ENCODE results near the gene PPP4C.
"Not testable (repeated sequence)": the region's sequence is repeated elsewhere in the genome, so short reads cannot be mapped to it uniquely, and the experiment has no call there.

Gene PPP4C

GRCh38 chr16:30113711-30114333, 38.0 kb downstream of the PPP4C start:
- no peaks in the 10 kb centered on the region for H3K79me2 ChIP-seq (ENCODE audit: low read length)
- no peak overlapping the region for H2AFZ ChIP-seq (ENCODE audit: low read depth, low read length)
- H3K4me2 ChIP-seq (ENCODE audit: low read length): no peak overlapping the region
- H3K36me3 ChIP-seq (replicated peaks; ENCODE audit: low read depth, low read length): no peaks in the 10 kb centered on the region
- no peak overlapping the region for H3K27ac ChIP-seq (ENCODE audit: low read length)
- no peaks in the 10 kb centered on the region for H3K4me1 ChIP-seq (ENCODE audit: low read length)
- no peak overlapping the region for H3K4me3 ChIP-seq (ENCODE audit: low read length)
- H3K27me3 ChIP-seq (ENCODE audit: low read depth, low read length): no peaks in the 10 kb centered on the region
- H4K20me1 ChIP-seq (ENCODE audit: insufficient read depth, low read length): no peaks in the 10 kb centered on the region
- no peak overlapping the region for H3K9ac ChIP-seq (ENCODE audit: low read length)
- no peak for TF ChIP-seq CTCF (IDR thresholded peaks at IDR 0.05; ENCODE audit: low read depth, low read length)
- TF ChIP-seq EZH2phosphoT487 (IDR thresholded peaks at IDR 0.05; ENCODE audit: low read depth): no peak
- no peaks in the 10 kb centered on the region for H3K9me3 ChIP-seq (ENCODE audit: insufficient read depth, low read length)

GRCh38 chr16:30114411-30114810, 38.6 kb downstream of the PPP4C start:
- Histone ChIP-seq H3K36me3 (replicated peaks; ENCODE audit: low read depth, low read length) (no peaks in the 10 kb centered on the region), H4K20me1 (ENCODE audit: insufficient read depth, low read length) (no peaks in the 10 kb centered on the region), H3K27me3 (ENCODE audit: low read depth, low read length) (no peaks in the 10 kb centered on the region), H3K4me1 (ENCODE audit: low read length) (no peaks in the 10 kb centered on the region), H3K9me3 (ENCODE audit: insufficient read depth, low read length) (no peaks in the 10 kb centered on the region), H3K79me2 (ENCODE audit: low read length) (no peaks in the 10 kb centered on the region), H3K4me2 (ENCODE audit: low read length) (no peak overlapping the region), H3K27ac (ENCODE audit: low read length) (no peak overlapping the region), H2AFZ (ENCODE audit: low read depth, low read length) (no peak overlapping the region), H3K4me3 (ENCODE audit: low read length) (no peak overlapping the region), H3K9ac (ENCODE audit: low read length) (no peak overlapping the region)
- no peak for TF ChIP-seq CTCF (IDR thresholded peaks at IDR 0.05; ENCODE audit: low read depth, low read length)
- TF ChIP-seq EZH2phosphoT487 (IDR thresholded peaks at IDR 0.05; ENCODE audit: low read depth): no peak

GRCh38 chr16:30114833-30115232, 39.0 kb downstream of the PPP4C start:
- not testable (repeated sequence) for H3K79me2 ChIP-seq (ENCODE audit: low read length); H3K27me3 ChIP-seq (ENCODE audit: low read depth, low read length); H3K27ac ChIP-seq (ENCODE audit: low read length); H3K9ac ChIP-seq (ENCODE audit: low read length); H3K4me2 ChIP-seq (ENCODE audit: low read length); H3K36me3 ChIP-seq (replicated peaks; ENCODE audit: low read depth, low read length); H3K9me3 ChIP-seq (ENCODE audit: insufficient read depth, low read length); H2AFZ ChIP-seq (ENCODE audit: low read depth, low read length); H3K4me1 ChIP-seq (ENCODE audit: low read length); H3K4me3 ChIP-seq (ENCODE audit: low read length); H4K20me1 ChIP-seq (ENCODE audit: insufficient read depth, low read length)

- Histone ChIP-seq H3K4me3 (ENCODE audit: low read length) (no peak overlapping the region), H3K36me3 (replicated peaks; ENCODE audit: low read depth, low read length) (no peaks in the 10 kb centered on the region), H3K27ac (ENCODE audit: low read length) (no peak overlapping the region), H3K9me3 (ENCODE audit: insufficient read depth, low read length) (no peaks in the 10 kb centered on the region), H3K79me2 (ENCODE audit: low read length) (no peaks in the 10 kb centered on the region), H4K20me1 (ENCODE audit: insufficient read depth, low read length) (no peaks in the 10 kb centered on the region), H3K9ac (ENCODE audit: low read length) (no peak overlapping the region), H2AFZ (ENCODE audit: low read depth, low read length) (no peak overlapping the region), H3K4me1 (ENCODE audit: low read length) (no peaks in the 10 kb centered on the region), H3K27me3 (ENCODE audit: low read depth, low read length) (no peaks in the 10 kb centered on the region), H3K4me2 (ENCODE audit: low read length) (no peak overlapping the region)
- TF ChIP-seq EZH2phosphoT487 (IDR thresholded peaks at IDR 0.05; ENCODE audit: low read depth): no peak
- no peak for TF ChIP-seq CTCF (IDR thresholded peaks at IDR 0.05; ENCODE audit: low read depth, low read length)
These were observed 39.4 kb downstream of the PPP4C start for GRCh38 chr16:30115238-30115637.
